IPS-18c (cell line): Measurements from ENCODE around the gene FERMT1.
"Not testable (repeated sequence)": the region's sequence is repeated elsewhere in the genome, so short reads cannot be mapped to it uniquely, and the experiment has no call there.

Experiments used
- H3K4me3 ChIP-seq: 2 replicates; pipeline ENCODE4 v1.7.0; 2013; ENCODE audit warnings: low read depth, mild to moderate bottlenecking, low read length, moderate library complexity; ENCODE audit not compliant: insufficient read depth
- H3K9me3 ChIP-seq: one replicate; pipeline ENCODE4 v1.6.1; 2013; ENCODE audit warnings: mild to moderate bottlenecking, low read length, moderate library complexity; ENCODE audit not compliant: control insufficient read depth, insufficient read depth

Gene FERMT1

GRCh38 chr20:6034134-6034969 is 88.5 kb downstream of the FERMT1 start:
- Histone ChIP-seq H3K9me3 (no peaks in the 10 kb centered on the region), H3K4me3 (no peak overlapping the region)

- not testable (repeated sequence) for H3K4me3 ChIP-seq, H3K9me3 ChIP-seq
These were observed 89.9 kb downstream of the FERMT1 start for GRCh38 chr20:6032907-6033306.

- Histone ChIP-seq H3K9me3 (no peaks in the 10 kb centered on the region), H3K4me3 (no peak overlapping the region)
These were observed 92.3 kb downstream of the FERMT1 start for GRCh38 chr20:6030453-6031080.

- no peak overlapping the region for H3K4me3 ChIP-seq
- no peaks in the 10 kb centered on the region for H3K9me3 ChIP-seq
These were observed 93.3 kb downstream of the FERMT1 start for GRCh38 chr20:6029538-6029937.

- Histone ChIP-seq H3K4me3 (no peak overlapping the region), H3K9me3 (no peaks in the 10 kb centered on the region)
These were observed 94.0 kb downstream of the FERMT1 start for GRCh38 chr20:6028818-6029217.

GRCh38 chr20:6026051-6026450 is 96.8 kb downstream of the FERMT1 start:
- H3K9me3 ChIP-seq = peaks cover 2% of the 10 kb centered on the region

More at GRCh38 chr20:6026051-6026450, 96.8 kb downstream of the FERMT1 start:
- H3K4me3 ChIP-seq = no peak overlapping the region
